Duodenal mucosa (tissue), 2 donors: ENCODE results near the gene PLCB3.
A peak's percentile ranks its signal among the peaks of the same experiment; 100 is the strongest.

ENCODE experiments used
- H3K27ac ChIP-seq: one replicate; pipeline ENCODE4 v1.7.0; 2013; ENCODE audit warnings: low read depth, low read length
- H3K27me3 ChIP-seq, 2 donors: one replicate each; pipeline ENCODE4 v1.7.0; 2013; ENCODE audit warnings: low read length in 2 of 2, control low read depth in 1 of 2; ENCODE audit not compliant: insufficient read depth in 2 of 2, control insufficient read depth in 1 of 2
- H3K36me3 ChIP-seq, 2 donors: one replicate each; pipeline ENCODE4 v1.7.0; 2013; ENCODE audit warnings: low read length in 2 of 2, control low read depth in 1 of 2; ENCODE audit not compliant: insufficient read depth in 2 of 2, control insufficient read depth in 1 of 2
- H3K4me1 ChIP-seq, 2 donors: one replicate each; pipeline ENCODE4 v1.7.0; 2013; ENCODE audit warnings: low read length in 2 of 2, control low read depth in 1 of 2; ENCODE audit not compliant: insufficient read depth in 2 of 2, control insufficient read depth in 1 of 2
- H3K4me3 ChIP-seq, 2 donors: one replicate each; pipeline ENCODE4 v1.7.0; 2013; ENCODE audit warnings: low read length in 2 of 2, low read depth in 1 of 2
- H3K9ac ChIP-seq, 2 donors: one replicate each; pipeline ENCODE4 v1.7.0; 2013; ENCODE audit warnings: low read length in 2 of 2, low read depth in 1 of 2
- H3K9me3 ChIP-seq, 2 donors: one replicate each; pipeline ENCODE4 v1.7.0; 2013; ENCODE audit warnings: low read length in 2 of 2, control low read depth in 1 of 2; ENCODE audit not compliant: control insufficient read depth in 1 of 2

The PLCB3 gene

DNA sequence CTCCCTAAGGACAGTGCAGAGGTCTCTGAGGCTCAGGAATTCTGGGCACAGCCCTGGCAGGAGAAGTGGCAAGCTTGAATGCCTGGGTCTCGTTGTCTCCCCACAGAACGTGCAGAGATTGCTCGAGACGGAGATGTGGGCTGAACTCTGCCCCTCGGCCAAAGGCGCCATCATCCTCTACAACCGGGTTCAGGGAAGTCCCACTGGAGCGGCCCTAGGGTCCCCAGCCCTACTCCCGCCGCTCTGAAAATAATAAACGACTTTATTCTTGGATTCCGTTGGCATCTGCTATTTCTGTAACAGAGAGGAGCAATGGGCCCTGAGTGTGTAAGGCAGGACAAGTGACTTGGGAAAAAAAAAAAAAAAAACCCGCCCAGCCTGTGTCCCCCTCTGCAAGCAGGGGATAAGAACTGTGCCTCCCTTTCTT is 21.6 kb upstream of the PLCB3 start:
- H3K4me1 ChIP-seq: peaks cover 43 to 62% of the 10 kb centered on the region in 2 donors

DNA sequence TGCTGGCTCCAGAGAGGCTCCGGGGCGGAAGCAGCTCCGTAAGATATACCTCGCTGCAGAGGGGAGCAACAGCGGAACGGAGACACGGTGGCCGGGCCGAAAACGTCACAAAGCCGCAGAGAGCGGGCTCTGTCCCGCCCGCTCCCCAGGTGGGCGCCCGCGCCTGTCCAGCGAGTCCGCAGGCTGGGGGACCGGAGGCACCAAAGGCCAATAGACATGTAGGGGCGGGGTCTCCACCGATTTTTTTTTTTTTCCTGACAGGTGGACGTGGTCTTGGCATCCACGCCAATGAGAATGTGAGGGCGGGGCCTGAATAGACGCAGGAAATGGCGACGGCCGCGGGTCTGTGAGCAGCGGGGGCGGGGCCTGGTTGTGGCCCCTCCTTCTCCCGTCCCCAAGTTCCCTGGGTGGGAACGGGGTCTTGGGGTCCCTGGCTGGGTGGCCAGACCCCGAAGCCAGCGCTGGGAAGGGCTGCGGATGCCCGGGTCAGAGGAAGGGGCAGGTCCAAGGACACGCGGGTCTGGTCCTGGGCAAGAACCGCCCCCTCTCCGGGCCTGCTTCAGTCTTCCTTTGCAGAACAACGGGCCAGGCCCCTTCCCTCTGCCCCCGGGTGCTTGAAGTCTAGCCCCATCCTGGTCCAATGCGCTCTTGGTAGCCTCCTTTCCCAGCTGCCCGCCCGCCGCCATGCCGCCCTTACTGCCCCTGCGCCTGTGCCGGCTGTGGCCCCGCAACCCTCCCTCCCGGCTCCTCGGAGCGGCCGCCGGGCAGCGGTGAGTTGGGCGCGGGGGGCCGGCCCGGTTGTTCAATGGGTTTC is 21.0 kb upstream of the PLCB3 start, which contains the start of gene DNAJC4:
TSS of gene DNAJC4 (plus strand) at position 378 of the 814 bp plus-strand sequence. CDS start at position 685, 307 bp downstream.
- H3K4me3 ChIP-seq: peak within 1 kb of the TSS; percentile 83 to 86
- peaks cover 41 to 60% of the 10 kb centered on the region in 2 donors for H3K4me1 ChIP-seq
- peak within 1 kb of the TSS; percentile 90 to 92 for H3K9ac ChIP-seq
- H3K36me3 ChIP-seq: no peaks in the 10 kb centered on the region
- H3K27me3 ChIP-seq: no peaks in the 10 kb centered on the region
- peak within 1 kb of the TSS; percentile 84 for H3K27ac ChIP-seq
- no peaks in the 10 kb centered on the region for H3K9me3 ChIP-seq

More for the DNA sequence above, 21.6 kb upstream of the PLCB3 start:
- H3K27me3 ChIP-seq: no peaks in the 10 kb centered on the region
- no peaks in the 10 kb centered on the region for H3K36me3 ChIP-seq
- peak overlapping the region; percentile 83 to 86 for H3K4me3 ChIP-seq
- peak overlapping the region; percentile 66 to 90 for H3K9ac ChIP-seq
- peak overlapping the region; percentile 84 for H3K27ac ChIP-seq
- no peaks in the 10 kb centered on the region for H3K9me3 ChIP-seq

DNA sequence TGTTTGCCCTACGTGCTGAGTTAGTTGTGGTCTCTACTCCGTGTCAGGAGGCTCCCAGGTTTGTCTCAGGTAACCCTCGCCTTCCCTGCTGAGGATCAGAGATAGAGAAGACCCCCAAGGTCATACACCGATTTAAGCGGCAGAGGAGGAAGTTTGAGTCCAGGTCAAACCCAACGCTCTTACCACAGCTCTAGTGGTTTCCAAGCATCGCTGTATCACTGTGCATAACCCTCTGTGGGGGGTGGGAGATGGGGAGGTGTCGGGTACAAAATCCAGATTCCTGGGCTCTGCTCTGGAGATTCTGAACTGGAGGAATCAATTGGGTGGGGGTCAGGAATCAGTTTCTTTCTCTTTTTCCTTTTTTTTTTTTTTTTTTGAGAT is 20.4 kb upstream of the PLCB3 start:
- peak overlapping the region; percentile 84 for H3K27ac ChIP-seq
- H3K4me1 ChIP-seq: peaks cover 46 to 61% of the 10 kb centered on the region in 2 donors
- H3K9me3 ChIP-seq: no peaks in the 10 kb centered on the region

GRCh38 chr11:64231546-64231945 is 19.8 kb upstream of the PLCB3 start:
- Histone ChIP-seq H3K9ac (no peak overlapping the region), H3K4me1 (peaks cover 46 to 58% of the 10 kb centered on the region in 2 donors), H3K27ac (no peak overlapping the region), H3K9me3 (no peaks in the 10 kb centered on the region), H3K36me3 (no peaks in the 10 kb centered on the region), H3K27me3 (no peaks in the 10 kb centered on the region), H3K4me3 (no peak overlapping the region)

More for the DNA sequence above, 20.4 kb upstream of the PLCB3 start:
- Histone ChIP-seq H3K4me3 (peak overlapping the region; percentile 83 to 86), H3K27me3 (no peaks in the 10 kb centered on the region), H3K36me3 (no peaks in the 10 kb centered on the region), H3K9ac (peak overlapping the region; percentile 90 to 92)

DNA sequence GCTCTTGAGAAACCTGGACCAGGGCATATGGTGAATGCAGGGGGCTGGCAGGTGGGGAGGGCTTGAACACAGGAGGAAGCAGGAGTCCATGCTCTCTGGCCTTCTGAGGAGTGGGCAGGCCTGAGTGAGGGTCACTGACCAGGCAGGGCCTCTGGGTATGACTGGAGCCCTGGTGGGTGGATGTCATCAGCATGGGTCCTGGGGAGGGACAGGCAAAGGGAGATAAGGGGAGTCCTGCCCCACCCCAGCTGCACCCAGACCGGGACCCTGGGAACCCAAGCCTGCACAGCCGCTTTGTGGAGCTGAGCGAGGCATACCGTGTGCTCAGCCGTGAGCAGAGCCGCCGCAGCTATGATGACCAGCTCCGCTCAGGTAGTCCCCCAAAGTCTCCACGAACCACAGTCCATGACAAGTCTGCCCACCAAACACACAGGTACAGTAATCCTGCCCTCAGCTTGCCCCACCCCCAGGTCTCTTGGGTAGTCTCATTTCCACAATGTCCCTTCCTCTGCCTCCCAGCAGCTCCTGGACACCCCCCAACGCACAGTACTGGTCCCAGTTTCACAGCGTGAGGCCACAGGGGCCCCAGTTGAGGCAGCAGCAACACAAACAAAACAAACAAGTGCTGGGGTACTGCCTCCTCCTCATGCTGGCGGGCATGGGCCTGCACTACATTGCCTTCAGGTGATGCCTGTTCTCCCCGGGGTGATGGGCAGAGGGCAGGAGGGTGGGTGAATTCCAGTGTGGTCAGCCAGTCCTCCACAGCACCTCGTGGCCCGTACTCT is 19.0 kb upstream of the PLCB3 start:
- H3K4me1 ChIP-seq: peaks cover 46 to 50% of the 10 kb centered on the region in 2 donors
- H3K27ac ChIP-seq: no peak overlapping the region
- no peaks in the 10 kb centered on the region for H3K36me3 ChIP-seq
- H3K9me3 ChIP-seq: no peaks in the 10 kb centered on the region
- H3K27me3 ChIP-seq: no peaks in the 10 kb centered on the region
- H3K4me3 ChIP-seq: no peak overlapping the region
- no peak overlapping the region for H3K9ac ChIP-seq

DNA sequence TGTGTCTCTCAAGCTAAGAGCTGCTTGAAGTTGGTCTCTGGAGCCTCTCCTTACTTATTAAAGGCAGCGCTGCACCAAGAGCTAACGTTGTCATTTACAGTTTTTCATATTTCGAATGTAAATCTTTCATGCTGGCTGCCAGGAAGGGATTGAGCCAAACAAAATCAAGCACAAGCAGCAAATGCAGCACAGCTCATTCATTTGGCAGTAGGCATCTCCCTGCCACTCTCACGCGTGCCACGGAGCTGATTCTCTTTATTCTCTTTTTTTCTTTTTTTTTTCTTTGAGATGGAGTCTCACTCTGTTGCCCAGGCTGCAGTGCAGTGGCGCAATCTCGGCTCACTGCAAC is 18.4 kb upstream of the PLCB3 start:
- Histone ChIP-seq H3K4me1 (peaks cover 49 to 54% of the 10 kb centered on the region in 2 donors), H3K36me3 (peaks cover 0 to 3% of the 10 kb centered on the region in 2 donors), H3K4me3 (no peak overlapping the region), H3K9me3 (no peaks in the 10 kb centered on the region), H3K27me3 (no peaks in the 10 kb centered on the region), H3K27ac (no peak overlapping the region), H3K9ac (no peak overlapping the region)

DNA sequence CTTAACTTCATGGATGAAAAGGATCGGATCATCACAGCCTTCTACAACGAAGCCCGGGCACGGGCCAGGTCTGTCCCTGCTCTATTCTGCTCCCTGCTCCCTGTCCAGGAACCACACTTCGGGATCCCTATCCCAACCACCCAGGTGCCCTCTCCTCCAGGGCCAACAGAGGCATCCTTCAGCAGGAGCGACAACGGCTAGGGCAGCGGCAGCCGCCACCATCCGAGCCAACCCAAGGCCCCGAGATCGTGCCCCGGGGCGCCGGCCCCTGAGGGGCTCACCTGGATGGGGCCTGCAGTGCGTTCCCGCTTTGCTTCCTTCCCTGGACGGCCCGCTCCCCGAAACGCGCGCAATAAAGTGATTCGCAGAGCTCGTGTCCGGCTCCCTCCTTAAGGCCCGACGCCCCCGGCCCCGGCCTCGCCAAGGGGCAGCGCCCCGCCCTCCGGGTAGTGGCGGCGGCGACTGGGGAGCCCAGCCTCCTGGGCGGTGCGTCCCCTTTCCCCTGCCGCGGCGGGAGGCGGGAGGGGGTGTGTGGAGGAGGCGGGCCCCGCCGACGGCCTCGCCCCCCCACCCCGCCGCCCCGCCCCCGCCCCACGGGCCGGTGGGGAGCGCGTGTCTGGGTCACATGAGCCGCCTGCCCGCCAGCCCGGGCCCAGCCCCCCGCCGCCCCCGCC is 17.3 kb upstream of the PLCB3 start, which contains the start of gene VEGFB:
TSS of gene VEGFB (plus strand) at position 672 of the 674 bp plus-strand sequence. CDS start 250 bp downstream, outside the sequence.
- Histone ChIP-seq H3K27ac (peak within 1 kb of the TSS; percentile 62), H3K27me3 (no peaks in the 10 kb centered on the region), H3K4me3 (peak within 1 kb of the TSS; percentile 61 to 82), H3K9ac (peak within 1 kb of the TSS; percentile 66 to 75), H3K9me3 (no peaks in the 10 kb centered on the region), H3K4me1 (peaks cover 58 to 59% of the 10 kb centered on the region in 2 donors), H3K36me3 (peaks cover 0 to 5% of the 10 kb centered on the region in 2 donors)

- Histone ChIP-seq H3K4me3 (peak overlapping the region; percentile 59 to 82), H3K4me1 (peaks cover 57% of the 10 kb centered on the region in 2 donors), H3K27ac (peak overlapping the region; percentile 62), H3K27me3 (no peaks in the 10 kb centered on the region), H3K36me3 (peaks cover 0 to 5% of the 10 kb centered on the region in 2 donors), H3K9me3 (no peaks in the 10 kb centered on the region), H3K9ac (peak overlapping the region; percentile 25 to 31)
Observed at GRCh38 chr11:64234647-64235379, 16.5 kb upstream of the PLCB3 start.

DNA sequence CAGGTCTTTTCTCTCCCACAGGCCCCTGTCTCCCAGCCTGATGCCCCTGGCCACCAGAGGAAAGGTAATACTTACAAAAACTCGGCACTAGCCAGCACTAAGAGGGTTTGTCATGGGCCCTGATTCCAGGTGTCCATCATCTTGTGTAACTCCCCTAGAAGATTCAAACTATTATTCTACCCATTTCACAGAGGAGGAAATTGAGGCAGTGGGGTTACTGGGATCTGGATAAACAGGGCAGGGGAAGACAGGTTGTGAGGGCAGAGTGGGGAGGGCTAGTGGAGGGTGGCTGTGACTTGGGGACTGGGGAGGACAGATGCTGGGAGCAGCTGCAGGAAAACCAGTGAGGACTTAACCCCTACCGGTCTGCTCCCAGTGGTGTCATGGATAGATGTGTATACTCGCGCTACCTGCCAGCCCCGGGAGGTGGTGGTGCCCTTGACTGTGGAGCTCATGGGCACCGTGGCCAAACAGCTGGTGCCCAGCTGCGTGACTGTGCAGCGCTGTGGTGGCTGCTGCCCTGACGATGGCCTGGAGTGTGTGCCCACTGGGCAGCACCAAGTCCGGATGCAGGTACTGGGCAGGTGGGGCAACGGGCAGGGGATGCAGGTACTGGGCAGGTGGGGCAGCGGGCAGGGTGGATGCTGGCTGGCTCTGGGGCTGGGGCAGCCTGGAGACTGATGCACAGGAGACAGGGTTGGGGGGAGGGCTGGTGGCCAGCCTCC is 15.7 kb upstream of the PLCB3 start:
- H3K4me1 ChIP-seq: peaks cover 61 to 62% of the 10 kb centered on the region in 2 donors
- no peak overlapping the region for H3K27ac ChIP-seq
- H3K9ac ChIP-seq: peak overlapping the region; percentile 25 to 31
- H3K27me3 ChIP-seq: no peaks in the 10 kb centered on the region
- peaks cover 0 to 5% of the 10 kb centered on the region in 2 donors for H3K36me3 ChIP-seq
- no peaks in the 10 kb centered on the region for H3K9me3 ChIP-seq
- H3K4me3 ChIP-seq: peak overlapping the region; percentile 59 to 82
